AG10803 (cell line): ENCODE results near the gene NARF.
"Not testable (repeated sequence)": the region's sequence is repeated elsewhere in the genome, so short reads cannot be mapped to it uniquely, and the experiment has no call there.

Source experiments
- DNase-seq: peaks from one replicate; pipeline ENCODE4 v3.0.0; 2010; ENCODE audit warnings: low read depth
- H3K4me3 ChIP-seq: 2 replicates; pipeline ENCODE4 v1.5.1; 2011; ENCODE audit warnings: mild to moderate bottlenecking, low read length, control low read depth
- CTCF ChIP-seq: conservative IDR thresholded peaks from 2 replicates; pipeline ENCODE4 v1.5.1; 2011; ENCODE audit warnings: mild to moderate bottlenecking, low read length, control low read depth, inconsistent platforms

NARF gene

DNA sequence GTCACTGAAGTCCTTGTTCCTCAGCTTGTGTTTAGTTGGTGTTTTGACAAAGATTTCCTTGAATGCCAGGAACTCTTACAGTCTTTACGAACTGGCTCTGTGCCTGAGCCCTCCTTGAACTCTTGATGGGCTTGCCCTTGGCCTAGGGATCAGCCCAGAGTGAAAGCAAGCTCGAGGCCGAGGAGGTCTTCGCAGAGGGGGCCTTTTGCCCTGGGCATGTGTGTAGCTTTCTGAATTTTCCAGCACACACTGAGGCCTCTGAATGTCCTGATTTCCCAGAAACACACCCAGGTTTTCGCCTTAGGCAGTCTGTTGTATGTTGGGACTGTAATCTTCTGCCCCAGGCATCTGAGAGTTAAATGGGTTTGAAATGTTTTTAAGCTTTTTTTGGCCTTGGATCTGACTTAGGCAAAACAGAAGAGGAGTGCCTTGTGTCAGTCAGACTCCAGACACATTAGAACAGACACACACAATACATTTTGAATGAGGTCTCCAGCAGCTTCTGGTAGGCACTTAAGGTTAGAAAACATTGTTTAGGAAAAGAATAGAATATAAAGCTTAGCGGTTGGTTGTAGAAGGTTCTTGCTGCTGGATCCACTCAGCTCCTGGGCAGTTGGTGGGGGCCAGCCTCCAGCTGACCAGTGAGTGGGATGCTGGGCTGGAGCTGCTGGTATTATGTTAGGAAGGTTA, 78.1 kb downstream of the NARF start:
- DNase-seq = no peak
- peak overlapping the region; percentile 33 for H3K4me3 ChIP-seq
- TF ChIP-seq CTCF = no peak

DNA sequence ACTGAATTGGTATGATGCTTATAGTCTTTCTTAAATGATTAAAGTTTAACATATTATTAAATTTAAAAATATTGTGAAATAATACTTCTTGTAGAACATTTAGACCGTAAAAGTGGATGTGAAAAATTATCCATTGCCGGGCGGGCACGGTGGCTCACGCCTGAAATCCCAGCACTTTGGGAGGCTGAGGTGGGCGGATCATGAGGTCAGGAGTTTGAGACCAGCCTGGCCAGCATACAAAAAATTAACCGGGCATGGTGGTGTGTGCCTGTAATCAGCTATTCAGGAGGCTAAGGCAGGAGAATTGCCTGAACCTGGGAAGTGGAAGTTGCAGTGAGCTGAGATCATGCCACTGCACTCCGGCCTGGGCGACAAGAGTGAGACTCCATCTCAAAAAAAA, 78.7 kb downstream of the NARF start:
- not testable (repeated sequence) for DNase-seq, H3K4me3 ChIP-seq

DNA sequence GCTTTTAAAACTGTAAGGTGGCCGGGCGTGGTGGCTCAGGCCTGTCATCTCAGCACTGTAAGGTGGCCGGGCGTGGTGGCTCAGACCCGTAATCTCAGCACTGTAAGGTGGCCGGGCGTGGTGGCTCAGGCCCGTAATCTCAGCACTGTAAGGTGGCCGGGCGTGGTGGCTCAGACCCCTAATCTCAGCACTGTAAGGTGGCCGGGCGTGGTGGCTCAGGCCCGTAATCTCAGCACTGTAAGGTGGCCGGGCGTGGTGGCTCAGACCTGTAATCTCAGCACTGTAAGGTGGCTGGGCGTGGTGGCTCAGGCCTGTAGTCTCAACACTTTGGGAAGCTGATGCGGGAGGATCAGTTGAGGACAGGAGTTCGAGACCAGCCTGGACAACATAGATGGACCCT, 80.5 kb downstream of the NARF start:
- not testable (repeated sequence) for DNase-seq

More for the DNA sequence above, 80.5 kb downstream of the NARF start:
- H3K4me3 ChIP-seq = not testable (repeated sequence)
